ENCODE measurements around the gene LONRF2. TPM values are rescaled to one million over a fixed set of nuclear protein-coding genes. Genes with fewer than 3 reads are reported as not detected.

Gene LONRF2
- total RNA-seq, 1 experiment from 2014 or later, result 0.33 TPM

DNA sequence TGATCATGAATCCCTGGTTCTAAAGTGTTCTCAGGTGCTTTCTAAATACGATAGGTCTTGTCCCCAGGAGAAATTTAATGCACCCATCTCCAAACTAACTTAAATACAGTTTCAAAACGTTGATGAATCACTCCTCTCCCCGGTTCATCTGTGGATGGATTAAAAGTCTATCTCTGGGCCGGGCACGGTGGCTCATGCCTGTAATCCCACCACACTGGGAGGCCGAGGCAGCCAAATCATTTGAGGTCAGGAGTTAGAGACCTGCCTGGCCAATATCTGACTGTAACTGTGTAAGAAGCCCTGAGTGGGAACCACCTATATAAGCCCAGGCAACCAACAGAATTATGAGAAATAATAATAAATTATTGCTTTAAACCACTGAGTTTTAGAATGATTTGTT lies 78.7 kb downstream of the LONRF2 start:
- DNase-seq (ENCODE audit: low spot score) (no peak), ATAC-seq (no peak)
- TF ChIP-seq, protein P1, sequence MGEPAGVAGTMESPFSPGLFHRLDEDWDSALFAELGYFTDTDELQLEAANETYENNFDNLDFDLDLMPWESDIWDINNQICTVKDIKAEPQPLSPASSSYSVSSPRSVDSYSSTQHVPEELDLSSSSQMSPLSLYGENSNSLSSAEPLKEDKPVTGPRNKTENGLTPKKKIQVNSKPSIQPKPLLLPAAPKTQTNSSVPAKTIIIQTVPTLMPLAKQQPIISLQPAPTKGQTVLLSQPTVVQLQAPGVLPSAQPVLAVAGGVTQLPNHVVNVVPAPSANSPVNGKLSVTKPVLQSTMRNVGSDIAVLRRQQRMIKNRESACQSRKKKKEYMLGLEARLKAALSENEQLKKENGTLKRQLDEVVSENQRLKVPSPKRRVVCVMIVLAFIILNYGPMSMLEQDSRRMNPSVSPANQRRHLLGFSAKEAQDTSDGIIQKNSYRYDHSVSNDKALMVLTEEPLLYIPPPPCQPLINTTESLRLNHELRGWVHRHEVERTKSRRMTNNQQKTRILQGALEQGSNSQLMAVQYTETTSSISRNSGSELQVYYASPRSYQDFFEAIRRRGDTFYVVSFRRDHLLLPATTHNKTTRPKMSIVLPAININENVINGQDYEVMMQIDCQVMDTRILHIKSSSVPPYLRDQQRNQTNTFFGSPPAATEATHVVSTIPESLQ (CRISPR knock-in tag; IDR thresholded peaks at IDR 0.05), result no peak
- TF ChIP-seq, protein P2, sequence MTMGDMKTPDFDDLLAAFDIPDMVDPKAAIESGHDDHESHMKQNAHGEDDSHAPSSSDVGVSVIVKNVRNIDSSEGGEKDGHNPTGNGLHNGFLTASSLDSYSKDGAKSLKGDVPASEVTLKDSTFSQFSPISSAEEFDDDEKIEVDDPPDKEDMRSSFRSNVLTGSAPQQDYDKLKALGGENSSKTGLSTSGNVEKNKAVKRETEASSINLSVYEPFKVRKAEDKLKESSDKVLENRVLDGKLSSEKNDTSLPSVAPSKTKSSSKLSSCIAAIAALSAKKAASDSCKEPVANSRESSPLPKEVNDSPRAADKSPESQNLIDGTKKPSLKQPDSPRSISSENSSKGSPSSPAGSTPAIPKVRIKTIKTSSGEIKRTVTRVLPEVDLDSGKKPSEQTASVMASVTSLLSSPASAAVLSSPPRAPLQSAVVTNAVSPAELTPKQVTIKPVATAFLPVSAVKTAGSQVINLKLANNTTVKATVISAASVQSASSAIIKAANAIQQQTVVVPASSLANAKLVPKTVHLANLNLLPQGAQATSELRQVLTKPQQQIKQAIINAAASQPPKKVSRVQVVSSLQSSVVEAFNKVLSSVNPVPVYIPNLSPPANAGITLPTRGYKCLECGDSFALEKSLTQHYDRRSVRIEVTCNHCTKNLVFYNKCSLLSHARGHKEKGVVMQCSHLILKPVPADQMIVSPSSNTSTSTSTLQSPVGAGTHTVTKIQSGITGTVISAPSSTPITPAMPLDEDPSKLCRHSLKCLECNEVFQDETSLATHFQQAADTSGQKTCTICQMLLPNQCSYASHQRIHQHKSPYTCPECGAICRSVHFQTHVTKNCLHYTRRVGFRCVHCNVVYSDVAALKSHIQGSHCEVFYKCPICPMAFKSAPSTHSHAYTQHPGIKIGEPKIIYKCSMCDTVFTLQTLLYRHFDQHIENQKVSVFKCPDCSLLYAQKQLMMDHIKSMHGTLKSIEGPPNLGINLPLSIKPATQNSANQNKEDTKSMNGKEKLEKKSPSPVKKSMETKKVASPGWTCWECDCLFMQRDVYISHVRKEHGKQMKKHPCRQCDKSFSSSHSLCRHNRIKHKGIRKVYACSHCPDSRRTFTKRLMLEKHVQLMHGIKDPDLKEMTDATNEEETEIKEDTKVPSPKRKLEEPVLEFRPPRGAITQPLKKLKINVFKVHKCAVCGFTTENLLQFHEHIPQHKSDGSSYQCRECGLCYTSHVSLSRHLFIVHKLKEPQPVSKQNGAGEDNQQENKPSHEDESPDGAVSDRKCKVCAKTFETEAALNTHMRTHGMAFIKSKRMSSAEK (CRISPR knock-in tag; IDR thresholded peaks at IDR 0.05; ENCODE audit: borderline replicate concordance), result no peak
- TF ChIP-seq ZNF317 (CRISPR knock-in tag; IDR thresholded peaks at IDR 0.05; ENCODE audit: borderline replicate concordance, low read depth) (no peak), JAZF1 (CRISPR knock-in tag; IDR thresholded peaks at IDR 0.05) (no peak), TP53 (CRISPR knock-in tag; IDR thresholded peaks at IDR 0.05) (no peak), NR1H2 (CRISPR knock-in tag; IDR thresholded peaks at IDR 0.05) (no peak), EMX1 (CRISPR knock-in tag; IDR thresholded peaks at IDR 0.05) (no peak)
- TF ChIP-seq, protein P3, sequence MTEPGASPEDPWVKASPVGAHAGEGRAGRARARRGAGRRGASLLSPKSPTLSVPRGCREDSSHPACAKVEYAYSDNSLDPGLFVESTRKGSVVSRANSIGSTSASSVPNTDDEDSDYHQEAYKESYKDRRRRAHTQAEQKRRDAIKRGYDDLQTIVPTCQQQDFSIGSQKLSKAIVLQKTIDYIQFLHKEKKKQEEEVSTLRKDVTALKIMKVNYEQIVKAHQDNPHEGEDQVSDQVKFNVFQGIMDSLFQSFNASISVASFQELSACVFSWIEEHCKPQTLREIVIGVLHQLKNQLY (CRISPR knock-in tag; IDR thresholded peaks at IDR 0.05), result no peak
- TF ChIP-seq, protein P4, sequence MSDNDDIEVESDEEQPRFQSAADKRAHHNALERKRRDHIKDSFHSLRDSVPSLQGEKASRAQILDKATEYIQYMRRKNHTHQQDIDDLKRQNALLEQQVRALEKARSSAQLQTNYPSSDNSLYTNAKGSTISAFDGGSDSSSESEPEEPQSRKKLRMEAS (CRISPR knock-in tag; IDR thresholded peaks at IDR 0.05), result no peak
- TF ChIP-seq, protein P5, sequence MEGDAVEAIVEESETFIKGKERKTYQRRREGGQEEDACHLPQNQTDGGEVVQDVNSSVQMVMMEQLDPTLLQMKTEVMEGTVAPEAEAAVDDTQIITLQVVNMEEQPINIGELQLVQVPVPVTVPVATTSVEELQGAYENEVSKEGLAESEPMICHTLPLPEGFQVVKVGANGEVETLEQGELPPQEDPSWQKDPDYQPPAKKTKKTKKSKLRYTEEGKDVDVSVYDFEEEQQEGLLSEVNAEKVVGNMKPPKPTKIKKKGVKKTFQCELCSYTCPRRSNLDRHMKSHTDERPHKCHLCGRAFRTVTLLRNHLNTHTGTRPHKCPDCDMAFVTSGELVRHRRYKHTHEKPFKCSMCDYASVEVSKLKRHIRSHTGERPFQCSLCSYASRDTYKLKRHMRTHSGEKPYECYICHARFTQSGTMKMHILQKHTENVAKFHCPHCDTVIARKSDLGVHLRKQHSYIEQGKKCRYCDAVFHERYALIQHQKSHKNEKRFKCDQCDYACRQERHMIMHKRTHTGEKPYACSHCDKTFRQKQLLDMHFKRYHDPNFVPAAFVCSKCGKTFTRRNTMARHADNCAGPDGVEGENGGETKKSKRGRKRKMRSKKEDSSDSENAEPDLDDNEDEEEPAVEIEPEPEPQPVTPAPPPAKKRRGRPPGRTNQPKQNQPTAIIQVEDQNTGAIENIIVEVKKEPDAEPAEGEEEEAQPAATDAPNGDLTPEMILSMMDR (IDR thresholded peaks at IDR 0.05), result no peak
- TF ChIP-seq, protein P6, sequence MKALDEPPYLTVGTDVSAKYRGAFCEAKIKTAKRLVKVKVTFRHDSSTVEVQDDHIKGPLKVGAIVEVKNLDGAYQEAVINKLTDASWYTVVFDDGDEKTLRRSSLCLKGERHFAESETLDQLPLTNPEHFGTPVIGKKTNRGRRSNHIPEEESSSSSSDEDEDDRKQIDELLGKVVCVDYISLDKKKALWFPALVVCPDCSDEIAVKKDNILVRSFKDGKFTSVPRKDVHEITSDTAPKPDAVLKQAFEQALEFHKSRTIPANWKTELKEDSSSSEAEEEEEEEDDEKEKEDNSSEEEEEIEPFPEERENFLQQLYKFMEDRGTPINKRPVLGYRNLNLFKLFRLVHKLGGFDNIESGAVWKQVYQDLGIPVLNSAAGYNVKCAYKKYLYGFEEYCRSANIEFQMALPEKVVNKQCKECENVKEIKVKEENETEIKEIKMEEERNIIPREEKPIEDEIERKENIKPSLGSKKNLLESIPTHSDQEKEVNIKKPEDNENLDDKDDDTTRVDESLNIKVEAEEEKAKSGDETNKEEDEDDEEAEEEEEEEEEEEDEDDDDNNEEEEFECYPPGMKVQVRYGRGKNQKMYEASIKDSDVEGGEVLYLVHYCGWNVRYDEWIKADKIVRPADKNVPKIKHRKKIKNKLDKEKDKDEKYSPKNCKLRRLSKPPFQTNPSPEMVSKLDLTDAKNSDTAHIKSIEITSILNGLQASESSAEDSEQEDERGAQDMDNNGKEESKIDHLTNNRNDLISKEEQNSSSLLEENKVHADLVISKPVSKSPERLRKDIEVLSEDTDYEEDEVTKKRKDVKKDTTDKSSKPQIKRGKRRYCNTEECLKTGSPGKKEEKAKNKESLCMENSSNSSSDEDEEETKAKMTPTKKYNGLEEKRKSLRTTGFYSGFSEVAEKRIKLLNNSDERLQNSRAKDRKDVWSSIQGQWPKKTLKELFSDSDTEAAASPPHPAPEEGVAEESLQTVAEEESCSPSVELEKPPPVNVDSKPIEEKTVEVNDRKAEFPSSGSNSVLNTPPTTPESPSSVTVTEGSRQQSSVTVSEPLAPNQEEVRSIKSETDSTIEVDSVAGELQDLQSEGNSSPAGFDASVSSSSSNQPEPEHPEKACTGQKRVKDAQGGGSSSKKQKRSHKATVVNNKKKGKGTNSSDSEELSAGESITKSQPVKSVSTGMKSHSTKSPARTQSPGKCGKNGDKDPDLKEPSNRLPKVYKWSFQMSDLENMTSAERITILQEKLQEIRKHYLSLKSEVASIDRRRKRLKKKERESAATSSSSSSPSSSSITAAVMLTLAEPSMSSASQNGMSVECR (CRISPR knock-in tag; IDR thresholded peaks at IDR 0.05; ENCODE audit: borderline replicate concordance), result no peak
- CTCF ChIA-PET, result interaction anchor here (0.6 kb wide), 2 partner anchors 19 to 64 kb away, joined by 3 to 4 read pairs; no protein-coding TSS in a partner anchor
- no peaks in the 10 kb centered on the region for H3K9me3 Mint-ChIP-seq
- H3K27ac Mint-ChIP-seq, result no peak overlapping the region
- no peaks in the 10 kb centered on the region for H3K36me3 Mint-ChIP-seq
- H3K4me3 Mint-ChIP-seq, result no peak overlapping the region
- POLR2A ChIA-PET, result no interaction called here
- H3K4me1 Mint-ChIP-seq, result peaks cover 14% of the 10 kb centered on the region
- H3K27me3 Mint-ChIP-seq (ENCODE audit: low read depth), result peaks cover 6% of the 10 kb centered on the region; the same call in 1 of the 2 replicates

Data from WTC11 (cell line).